Lower leg skin (tissue), 4 donors: ENCODE results near the gene AKR1E2. TPM values are rescaled to one million over a fixed set of nuclear protein-coding genes. Genes with fewer than 3 reads are reported as not detected.
A peak's percentile ranks its signal among the peaks of the same experiment; 100 is the strongest.

Experiments
- DNase-seq, 2 donors: peaks; one replicate each; pipeline ENCODE4 v3.0.0-alpha.2; 2019; ENCODE audit warnings: low spot score in 2 of 2
- H3K4me3 ChIP-seq: fragments of 200-600 bp; sonication (generic); 2 replicates; pipeline ENCODE4 v1.5.1; 2017; ENCODE audit warnings: mild to moderate bottlenecking, low read depth; ENCODE audit not compliant: poor library complexity, severe bottlenecking
- CTCF ChIP-seq, 3 donors: fragments of 450-650 bp; IDR thresholded peaks; one replicate each; pipeline ENCODE4 v1.5.1; 2016; ENCODE audit warnings: antibody characterized with exemption in 3 of 3, mild to moderate bottlenecking in 3 of 3, moderate library complexity in 2 of 3
- POLR2A ChIP-seq, 2 donors: fragments of 450-650 bp; IDR thresholded peaks; one replicate each; pipeline ENCODE4 v1.6.1; 2016 to 2017; ENCODE audit warnings: antibody characterized with exemption in 2 of 2, mild to moderate bottlenecking in 1 of 2, moderate library complexity in 1 of 2
- WGBS, 2 donors: methylation state at CpG; one replicate each; pipeline ENCODE4 v1.1.5; 2018; 5-methylcytosine and 5-hydroxymethylcytosine counted together
- intact Hi-C: fragments of 100-400 bp; cut with DNase I; formaldehyde crosslinking; loops from one replicate; pipeline ENCODE4 v1.15.0; 2023; ENCODE audit warnings: low total_unique reads
- total RNA-seq, 4 donors: library from RNA; depleted of rRNA; stranded (reverse); fragments of >200 nt; gene quantifications; one replicate each; pipeline ENCODE4 v1.1.0, GENCODE V29; 2016

Gene AKR1E2
- total RNA-seq, result 1 to 10 TPM in 3 of 4 donors, under 1 TPM in 1; 0.91 to 6.2 (median 3.8) TPM

- 13 to 18% methylated on average over 20 to 61 of the region's 87 CpGs for WGBS, 2 donors
- intact Hi-C loops, result no loop called here
- no peak for TF ChIP-seq CTCF (IDR thresholded peaks at IDR 0.05)
- TF ChIP-seq POLR2A (IDR thresholded peaks at IDR 0.05), result no peak
Measured at GRCh38 chr10:4825868-4826791, at the start of gene AKR1E2. Gene AKR1E2, plus strand, starts transcription at chr10:4826207. Its CDS starts 118 bp downstream, at chr10:4826325.

GRCh38 chr10:4776234-4776638 is 49.8 kb upstream of the AKR1E2 start:
- TF ChIP-seq POLR2A (IDR thresholded peaks at IDR 0.05) (no peak), CTCF (IDR thresholded peaks at IDR 0.05) (no peak)
- H3K4me3 ChIP-seq, result no peak overlapping the region
- intact Hi-C loops, result loop anchor here (10.0 kb wide), 1 partner anchor 1581 kb away; no protein-coding TSS in a partner anchor
- no peak for DNase-seq
- 85 to 87% methylated on average over 2 of the region's 2 CpGs for WGBS, 2 donors

More at GRCh38 chr10:4825868-4826791, at the start of gene AKR1E2:
- peak within 1 kb of the TSS; percentile 38 for H3K4me3 ChIP-seq
- peak; percentile 83 to 97 for DNase-seq

GRCh38 chr10:4778761-4779160 is 47.2 kb upstream of the AKR1E2 start:
- TF ChIP-seq CTCF (IDR thresholded peaks at IDR 0.05) (no peak), POLR2A (IDR thresholded peaks at IDR 0.05) (no peak)
- intact Hi-C loops, result loop anchor here (10.0 kb wide), 1 partner anchor 1584 kb away; no protein-coding TSS in a partner anchor
- no peak for DNase-seq
- no peak overlapping the region for H3K4me3 ChIP-seq

GRCh38 chr10:4780091-4780490 is 45.9 kb upstream of the AKR1E2 start:
- DNase-seq, result no peak
- TF ChIP-seq CTCF (IDR thresholded peaks at IDR 0.05) (no peak), POLR2A (IDR thresholded peaks at IDR 0.05) (no peak)
- intact Hi-C loops, result no loop called here
- WGBS, 2 donors, result 58 to 63% methylated on average over 2 of the region's 2 CpGs
- H3K4me3 ChIP-seq, result no peak overlapping the region

- intact Hi-C loops, result no loop called here
- 60 to 61% methylated on average over 6 of the region's 6 CpGs for WGBS, 2 donors
- TF ChIP-seq POLR2A (IDR thresholded peaks at IDR 0.05), result no peak
- TF ChIP-seq CTCF (IDR thresholded peaks at IDR 0.05), result no peak
- no peak overlapping the region for H3K4me3 ChIP-seq
- DNase-seq, result no peak
Measured at GRCh38 chr10:4780782-4781181, 45.2 kb upstream of the AKR1E2 start.
